Liver (tissue), 9 donors: Measurements from ENCODE around the gene LMNTD2. TPM values are rescaled to one million over a fixed set of nuclear protein-coding genes. Genes with fewer than 3 reads are reported as not detected.

ENCODE experiments used
- DNase-seq: peaks from one replicate; pipeline ENCODE4 v3.0.0-alpha.2; 2017; ENCODE audit warnings: low spot score
- H3K27ac ChIP-seq, 2 donors: one replicate each; pipeline ENCODE4 v1.7.0; 2013; ENCODE audit warnings: inconsistent platforms in 2 of 2, low read length in 2 of 2, control low read depth in 1 of 2, low read depth in 1 of 2, mild to moderate bottlenecking in 1 of 2
- H3K27me3 ChIP-seq, 4 donors: one replicate each; pipeline versions ENCODE4 v1.6.1 to v1.7.0; 2013; ENCODE audit warnings: low read length in 3 of 4, inconsistent platforms in 1 of 4, mild to moderate bottlenecking in 1 of 4, moderate library complexity in 1 of 4; ENCODE audit not compliant: control insufficient read depth in 4 of 4, insufficient read depth in 4 of 4
- H3K36me3 ChIP-seq, 4 donors: one replicate each; pipeline versions ENCODE4 v1.6.1 to v1.7.0; 2013; ENCODE audit warnings: low read length in 3 of 4, mild to moderate bottlenecking in 3 of 4, low read depth in 1 of 4, moderate library complexity in 1 of 4; ENCODE audit not compliant: control insufficient read depth in 4 of 4, insufficient read depth in 3 of 4
- H3K4me1 ChIP-seq, 4 donors: one replicate each; pipeline versions ENCODE4 v1.6.1 to v1.7.0; 2013; ENCODE audit warnings: low read length in 3 of 4, mild to moderate bottlenecking in 3 of 4, moderate library complexity in 1 of 4; ENCODE audit not compliant: control insufficient read depth in 4 of 4, insufficient read depth in 4 of 4
- H3K4me3 ChIP-seq, 3 donors: one replicate each; pipeline versions ENCODE4 v1.6.1 to v1.7.0; 2013; ENCODE audit warnings: low read length in 3 of 3, control low read depth in 1 of 3, low read depth in 1 of 3, mild to moderate bottlenecking in 1 of 3
- H3K9ac ChIP-seq, 2 donors: one replicate each; pipeline ENCODE4 v1.7.0; 2013; ENCODE audit warnings: low read length in 2 of 2, mild to moderate bottlenecking in 2 of 2, moderate library complexity in 2 of 2, control low read depth in 1 of 2, low read depth in 1 of 2
- H3K9me3 ChIP-seq, 4 donors: one replicate each; pipeline versions ENCODE4 v1.6.1 to v1.7.0; 2013; ENCODE audit warnings: low read length in 3 of 4; ENCODE audit not compliant: control insufficient read depth in 4 of 4
- ATF3 ChIP-seq: IDR thresholded peaks from 2 replicates; pipeline ENCODE4 v1.6.1; 2016; ENCODE audit warnings: antibody characterized with exemption
- CTCF ChIP-seq: fragments of 150-350 bp; IDR thresholded peaks from 2 replicates; pipeline ENCODE4 v1.5.1; 2017; ENCODE audit warnings: improper control_type of control experiment, low read depth, low read length; ENCODE audit not compliant: missing input control
- EGR1 ChIP-seq, 2 donors: IDR thresholded peaks; 2 replicates each; pipeline ENCODE4 v1.6.1; 2016 to 2018; ENCODE audit warnings: antibody characterized with exemption in 2 of 2, low read depth in 2 of 2
- FOXA1 ChIP-seq: IDR thresholded peaks from 2 replicates; pipeline ENCODE4 v1.6.1; 2016; ENCODE audit warnings: antibody characterized with exemption
- GABPA ChIP-seq, 2 donors: IDR thresholded peaks in 1 of 2; conservative IDR thresholded peaks in 1 of 2; 2 replicates each; pipeline ENCODE4 v1.6.1; 2016; ENCODE audit warnings: antibody characterized with exemption in 2 of 2, mild to moderate bottlenecking in 1 of 2, moderate library complexity in 1 of 2
- HNF4A ChIP-seq, 2 donors: conservative IDR thresholded peaks; 2 replicates each; pipeline ENCODE4 v1.6.1; 2016; ENCODE audit warnings: antibody characterized with exemption in 2 of 2, mild to moderate bottlenecking in 2 of 2
- HNF4G ChIP-seq: IDR thresholded peaks from 2 replicates; pipeline ENCODE4 v1.6.1; 2016; ENCODE audit warnings: antibody characterized with exemption
- JUND ChIP-seq, 2 donors: IDR thresholded peaks; 2 replicates each; pipeline ENCODE4 v1.6.1; 2016; ENCODE audit warnings: antibody characterized with exemption in 2 of 2
- NR2F2 ChIP-seq: IDR thresholded peaks from 2 replicates; pipeline ENCODE4 v1.6.1; 2016; ENCODE audit warnings: antibody characterized with exemption
- REST ChIP-seq: IDR thresholded peaks from 2 replicates; pipeline ENCODE4 v1.6.1; 2016; ENCODE audit warnings: antibody characterized with exemption, mild to moderate bottlenecking
- RXRA ChIP-seq, 2 donors: IDR thresholded peaks; 2 replicates each; pipeline ENCODE4 v1.6.1; 2017 to 2018; ENCODE audit warnings: antibody characterized with exemption in 2 of 2, mild to moderate bottlenecking in 1 of 2
- SP1 ChIP-seq: IDR thresholded peaks from 2 replicates; pipeline ENCODE4 v1.6.1; 2018; ENCODE audit warnings: antibody characterized with exemption, mild to moderate bottlenecking
- TAF1 ChIP-seq: conservative IDR thresholded peaks from 2 replicates; pipeline ENCODE4 v1.6.1; 2016; ENCODE audit warnings: antibody characterized with exemption, mild to moderate bottlenecking
- YY1 ChIP-seq: IDR thresholded peaks from 2 replicates; pipeline ENCODE4 v1.6.1; 2016; ENCODE audit warnings: antibody characterized with exemption, mild to moderate bottlenecking
- ZBTB33 ChIP-seq: IDR thresholded peaks from 2 replicates; pipeline ENCODE4 v1.6.1; 2016; ENCODE audit warnings: antibody characterized with exemption
- WGBS: extraction: QIAGEN DNeasy Blood & Tissue Kit; methylation state at CpG from one replicate; pipeline ENCODE4 v1.1.7; 2013; 5-methylcytosine and 5-hydroxymethylcytosine counted together
- polyA plus RNA-seq, 2 donors: library from polyadenylated mRNA; stranded (reverse) in 1 of 2; unstranded in 1 of 2; fragments of 200-250 nt in 1 of 2; fragments of >200 nt in 1 of 2; fragmentation: Nextera tagmentation in 1 of 2; extraction: Ambion mirVana in 1 of 2; gene quantifications; one replicate each; pipeline versions ENCODE4 v1.2.1 to v1.2.3, GENCODE V29; 2013 to 2015
- total RNA-seq, 2 donors: library from RNA; depleted of rRNA; stranded (reverse); fragments of >200 nt; gene quantifications; one replicate each; pipeline ENCODE4 v1.2.3, GENCODE V29; 2014
- TF ChIP-seq, protein P1 (sequence below): IDR thresholded peaks from 2 replicates; pipeline ENCODE4 v1.6.1; 2016; ENCODE audit warnings: antibody characterized with exemption
- donor health status: healthy.
- donor health status: healthy.
- donor health status: healthy.
- donor health status: healthy.
- donor health status: healthy.

Gene LMNTD2
- total and polyA plus RNA-seq, 4 donors, result 1.2 to 4.6 (median 2.3) TPM

- Histone ChIP-seq H3K27me3 (no peaks in the 10 kb centered on the region), H3K36me3 (peaks cover 0 to 7% (median 5%) of the 10 kb centered on the region in 4 donors), H3K27ac (peak overlapping the region; percentile 72 to 73), H3K9me3 (no peaks in the 10 kb centered on the region), H3K9ac (peak overlapping the region in 1 of 2 donors; percentile 81), H3K4me1 (peaks cover 23 to 66% (median 52%) of the 10 kb centered on the region in 4 donors), H3K4me3 (peak overlapping the region; percentile 53 to 98 (median 86))
- no peak for DNase-seq
- WGBS, result 57% methylated on average over 21 of the region's 21 CpGs
- TF ChIP-seq CTCF (no peak), ZBTB33 (no peak), RXRA (IDR thresholded peaks at IDR 0.05) (peak; percentile 96), EGR1 (IDR thresholded peaks at IDR 0.05; ENCODE audit: low read depth in 2 of 2) (no peak), YY1 (no peak), REST (no peak), HNF4A (conservative IDR thresholded peaks at IDR 0.05) (peak; percentile 98 to 99), ATF3 (peak; percentile 16), SP1 (peak; percentile 67), FOXA1 (no peak), TAF1 (no peak), HNF4G (peak; percentile 90), NR2F2 (peak; percentile 75), JUND (IDR thresholded peaks at IDR 0.05) (peak in 1 of 2 donors; percentile 68), GABPA (IDR thresholded peaks at IDR 0.05 in 1 of 2, conservative IDR thresholded peaks at IDR 0.05 in 1 of 2) (no peak)
- TF ChIP-seq, protein P1, sequence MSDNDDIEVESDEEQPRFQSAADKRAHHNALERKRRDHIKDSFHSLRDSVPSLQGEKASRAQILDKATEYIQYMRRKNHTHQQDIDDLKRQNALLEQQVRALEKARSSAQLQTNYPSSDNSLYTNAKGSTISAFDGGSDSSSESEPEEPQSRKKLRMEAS, result peak; percentile 48
Observed at GRCh38 chr11:578276-579035, 17.9 kb upstream of the LMNTD2 start.
